Tibial nerve (tissue), 3 donors: ENCODE results near the gene ERICH6.

Source experiments
- POLR2A ChIP-seq, 2 donors: fragments of 450-650 bp; IDR thresholded peaks; one replicate each; pipeline ENCODE4 v1.6.1; 2017; ENCODE audit warnings: antibody characterized with exemption in 2 of 2, mild to moderate bottlenecking in 2 of 2, moderate library complexity in 2 of 2
- TF ChIP-seq, protein P1 (sequence below), 5 experiments: fragments of 200-600 bp in 3 of 5; fragments of 450-650 bp in 2 of 5; sonication (generic) in 3 of 5; IDR thresholded peaks; one replicate each; pipeline ENCODE4 v1.5.1; 2016 to 2019; ENCODE audit warnings: antibody characterized with exemption in 5 of 5, mild to moderate bottlenecking in 3 of 5, moderate library complexity in 2 of 5

DNA sequence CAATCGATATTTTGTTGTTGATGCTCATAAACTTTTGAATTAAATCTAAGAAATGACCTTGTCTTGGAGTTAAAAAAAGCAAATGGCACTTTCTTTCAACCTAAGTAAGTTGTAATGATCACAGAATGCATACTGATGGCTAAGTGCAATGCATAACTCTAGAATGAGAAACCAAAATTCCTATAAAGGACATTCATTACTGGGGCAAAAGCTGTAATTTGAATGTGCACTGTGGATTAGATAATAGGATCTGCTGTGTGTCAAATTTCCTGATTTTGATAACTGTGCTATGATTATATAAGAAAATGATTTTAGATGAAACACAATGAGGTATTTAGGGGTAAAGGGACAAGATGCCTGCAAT lies 44.9 kb upstream of the ERICH6 start:
- TF ChIP-seq, protein P1, sequence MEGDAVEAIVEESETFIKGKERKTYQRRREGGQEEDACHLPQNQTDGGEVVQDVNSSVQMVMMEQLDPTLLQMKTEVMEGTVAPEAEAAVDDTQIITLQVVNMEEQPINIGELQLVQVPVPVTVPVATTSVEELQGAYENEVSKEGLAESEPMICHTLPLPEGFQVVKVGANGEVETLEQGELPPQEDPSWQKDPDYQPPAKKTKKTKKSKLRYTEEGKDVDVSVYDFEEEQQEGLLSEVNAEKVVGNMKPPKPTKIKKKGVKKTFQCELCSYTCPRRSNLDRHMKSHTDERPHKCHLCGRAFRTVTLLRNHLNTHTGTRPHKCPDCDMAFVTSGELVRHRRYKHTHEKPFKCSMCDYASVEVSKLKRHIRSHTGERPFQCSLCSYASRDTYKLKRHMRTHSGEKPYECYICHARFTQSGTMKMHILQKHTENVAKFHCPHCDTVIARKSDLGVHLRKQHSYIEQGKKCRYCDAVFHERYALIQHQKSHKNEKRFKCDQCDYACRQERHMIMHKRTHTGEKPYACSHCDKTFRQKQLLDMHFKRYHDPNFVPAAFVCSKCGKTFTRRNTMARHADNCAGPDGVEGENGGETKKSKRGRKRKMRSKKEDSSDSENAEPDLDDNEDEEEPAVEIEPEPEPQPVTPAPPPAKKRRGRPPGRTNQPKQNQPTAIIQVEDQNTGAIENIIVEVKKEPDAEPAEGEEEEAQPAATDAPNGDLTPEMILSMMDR (IDR thresholded peaks at IDR 0.05) = no peak
- no peak for TF ChIP-seq POLR2A (IDR thresholded peaks at IDR 0.05)
